K562 (cell line): ENCODE data around the gene TRAPPC12. TPM values are rescaled to one million over a fixed set of nuclear protein-coding genes. Genes with fewer than 3 reads are reported as not detected.
A peak's percentile ranks its signal among the peaks of the same experiment; 100 is the strongest.

ENCODE experiments used
- ADNP ChIP-seq: fragments of 200-800 bp; sonication (Bioruptor generic); IDR thresholded peaks from 2 replicates; pipeline ENCODE4 v1.6.1; 2016; ENCODE audit warnings: missing genetic modification characterization, missing compliant biosample characterization
- ARID2 ChIP-seq: fragments of 450-650 bp; IDR thresholded peaks from 2 replicates; pipeline ENCODE4 v1.6.1; 2017; ENCODE audit warnings: antibody characterized with exemption, mild to moderate bottlenecking
- ARID3A ChIP-seq: IDR thresholded peaks from 2 replicates; pipeline ENCODE4 v1.6.1; 2012; ENCODE audit warnings: low read depth, low read length, improper control_type of control experiment, borderline replicate concordance
- ATF1 ChIP-seq, 2 experiments: fragments of 450-650 bp in 1 of 2; IDR thresholded peaks; 2 replicates each; pipeline ENCODE4 v1.6.1; 2016; ENCODE audit warnings: missing compliant biosample characterization in 1 of 2, missing genetic modification characterization in 1 of 2
- CBX1 ChIP-seq: sonication (generic); IDR thresholded peaks from 2 replicates; pipeline ENCODE4 v1.6.1; 2016; ENCODE audit warnings: antibody characterized with exemption, low read depth, mild to moderate bottlenecking
- CEBPG ChIP-seq, 3 experiments: fragments of 200-800 bp in 1 of 3; sonication (Bioruptor generic) in 1 of 3; sonication (generic) in 1 of 3; formaldehyde crosslinking in 1 of 3; IDR thresholded peaks in 2 of 3; conservative IDR thresholded peaks in 1 of 3; 2 replicates each; pipeline versions ENCODE4 v1.6.1 to v1.8.0; 2016 to 2022; ENCODE audit warnings: missing compliant biosample characterization in 2 of 3, missing genetic modification characterization in 2 of 3, mild to moderate bottlenecking in 1 of 3, missing genetic modification reagents in 1 of 3
- ESRRA ChIP-seq: fragments of 450-650 bp; IDR thresholded peaks from 2 replicates; pipeline ENCODE4 v1.6.1; 2014; ENCODE audit warnings: low read depth, mild to moderate bottlenecking, moderate library complexity, borderline replicate concordance
- FOXA1 ChIP-seq: fragments of 450-650 bp; IDR thresholded peaks from 2 replicates; pipeline ENCODE4 v1.6.1; 2016; ENCODE audit warnings: mild to moderate bottlenecking, borderline replicate concordance
- HDAC2 ChIP-seq: fragments of 450-650 bp; IDR thresholded peaks from 2 replicates; pipeline ENCODE4 v1.6.1; 2016; ENCODE audit warnings: mild to moderate bottlenecking
- HDAC6 ChIP-seq: IDR thresholded peaks from 2 replicates; pipeline ENCODE4 v1.6.1; 2012; ENCODE audit warnings: low read depth, mild to moderate bottlenecking, control low read depth, inconsistent platforms, low read length, moderate library complexity
- HDAC8 ChIP-seq: fragments of 450-650 bp; IDR thresholded peaks from 2 replicates; pipeline ENCODE4 v1.6.1; 2016; ENCODE audit warnings: mild to moderate bottlenecking, missing genetic modification characterization, moderate library complexity, missing compliant biosample characterization
- MAZ ChIP-seq, 2 experiments: fragments of 450-650 bp in 1 of 2; sonication (generic) in 1 of 2; formaldehyde crosslinking; IDR thresholded peaks in 1 of 2; conservative IDR thresholded peaks in 1 of 2; 2 replicates each; pipeline versions ENCODE4 v1.4.0 to v1.5.0; 2020; ENCODE audit warnings: mild to moderate bottlenecking in 1 of 2, missing genetic modification reagents in 1 of 2
- MEIS2 ChIP-seq: fragments of 450-650 bp; IDR thresholded peaks from 2 replicates; pipeline ENCODE4 v1.6.1; 2014; ENCODE audit warnings: mild to moderate bottlenecking; ENCODE audit not compliant: partially characterized antibody
- MLLT1 ChIP-seq, 2 experiments: fragments of 450-650 bp; IDR thresholded peaks; 2 replicates each; pipeline ENCODE4 v1.6.1; 2016
- MYBL2 ChIP-seq, 2 experiments: fragments of 450-650 bp in 1 of 2; sonication (generic) in 1 of 2; formaldehyde crosslinking in 1 of 2; IDR thresholded peaks; 2 replicates each; pipeline versions ENCODE4 v1.6.1 to v1.8.1; 2017 to 2022; ENCODE audit warnings: borderline replicate concordance in 1 of 2, inconsistent platforms in 1 of 2, low read depth in 1 of 2, mild to moderate bottlenecking in 1 of 2, missing genetic modification reagents in 1 of 2, moderate library complexity in 1 of 2
- ZNF134 ChIP-seq: fragments of 250-450 bp; sonication (Bioruptor Pico); conservative IDR thresholded peaks from 2 replicates; pipeline ENCODE4 v1.4.0; 2020
- ZNF699 ChIP-seq: fragments of 250-450 bp; sonication (Bioruptor Pico); IDR thresholded peaks from 2 replicates; pipeline ENCODE4 v1.8.0; 2021; ENCODE audit warnings: mild to moderate bottlenecking, moderate library complexity; ENCODE audit not compliant: insufficient replicate concordance
- ZZZ3 ChIP-seq: fragments of 450-650 bp; IDR thresholded peaks from 2 replicates; pipeline ENCODE4 v1.6.1; 2016; ENCODE audit warnings: antibody characterized with exemption, mild to moderate bottlenecking, moderate library complexity
- polyA plus RNA-seq, 8 experiments: library from polyadenylated mRNA; depleted of rRNA in 4 of 8; stranded (reverse) in 5 of 8; unstranded in 3 of 8; fragments of >200 nt; fragmentation: Nextera tagmentation in 2 of 8; fragmentation: Illumina TruSeq in 1 of 8; extraction: Ambion mirVana in 2 of 8; extraction: Trizol in 1 of 8; gene quantifications; 2 replicates each; pipeline versions ENCODE4 v1.2.1 to v1.2.3, GENCODE V29; 2011 to 2014; ENCODE audit warnings: inconsistent platforms in 1 of 8, missing spikeins in 1 of 8
- total RNA-seq, 7 experiments: library from RNA; depleted of rRNA in 6 of 7; stranded (reverse); fragments of >200 nt in 6 of 7; fragmentation: Illumina TruSeq in 2 of 7; extraction: Trizol in 2 of 7; gene quantifications; 2 replicates each; pipeline versions ENCODE4 v1.2.1 to v1.2.3, GENCODE V29; 2011 to 2021; ENCODE audit warnings: low replicate concordance in 1 of 7
- TF ChIP-seq, protein P1 (sequence below), 3 experiments: fragments of 200-800 bp in 1 of 3; sonication (Bioruptor generic) in 1 of 3; sonication (generic) in 1 of 3; formaldehyde crosslinking in 1 of 3; IDR thresholded peaks; 2 replicates each; pipeline versions ENCODE4 v1.6.1 to v1.8.0; 2016 to 2022; ENCODE audit warnings: mild to moderate bottlenecking in 2 of 3, missing compliant biosample characterization in 2 of 3, missing genetic modification characterization in 2 of 3, missing genetic modification reagents in 1 of 3
- TF ChIP-seq, protein P2 (sequence below): fragments of 450-650 bp; IDR thresholded peaks from one replicate; pipeline ENCODE4 v1.6.1; 2018; ENCODE audit warnings: mild to moderate bottlenecking, moderate library complexity; ENCODE audit not compliant: partially characterized antibody

The TRAPPC12 gene
- total and polyA plus RNA-seq, 9 of the 15 experiments (the other 6 are each of a cell fraction or from before 2014, with no cell fraction given), result 8.0 to 75.2 (median 39.1) TPM

GRCh38 chr2:3519255-3520205 is 140.0 kb downstream of the TRAPPC12 start, which contains the start of gene ADI1 (continued):
- TF ChIP-seq HDAC2 (no peak), ARID2 (no peak), MAZ (CRISPR knock-in tag; conservative IDR thresholded peaks at IDR 0.05 in 1 of 2, IDR thresholded peaks at IDR 0.05 in 1 of 2) (peak; percentile 41 to 79; a peak in 2 of 4 replicates), ARID3A (no peak), ZZZ3 (no peak), HDAC8 (tag) (no peak), ATF1 (CRISPR knock-in tag; IDR thresholded peaks at IDR 0.05) (no peak), ATF1 (tag; IDR thresholded peaks at IDR 0.05) (peak; percentile 80), FOXA1 (no peak), MEIS2 (no peak), ZNF134 (CRISPR knock-in tag) (no peak), CEBPG (CRISPR knock-in tag; IDR thresholded peaks at IDR 0.05) (no peak), CEBPG (tag; conservative IDR thresholded peaks at IDR 0.05 in 1 of 2, IDR thresholded peaks at IDR 0.05 in 1 of 2) (no peak), MYBL2 (IDR thresholded peaks at IDR 0.05; ENCODE audit: low read depth) (no peak), MYBL2 (CRISPR knock-in tag; IDR thresholded peaks at IDR 0.05; ENCODE audit: borderline replicate concordance) (no peak), ESRRA (no peak), ADNP (tag) (no peak), HDAC6 (no peak), ZNF699 (no peak), MLLT1 (IDR thresholded peaks at IDR 0.05) (no peak), CBX1 (peak; percentile 81; the same call in 1 of the 2 replicates)
- TF ChIP-seq, protein P1, sequence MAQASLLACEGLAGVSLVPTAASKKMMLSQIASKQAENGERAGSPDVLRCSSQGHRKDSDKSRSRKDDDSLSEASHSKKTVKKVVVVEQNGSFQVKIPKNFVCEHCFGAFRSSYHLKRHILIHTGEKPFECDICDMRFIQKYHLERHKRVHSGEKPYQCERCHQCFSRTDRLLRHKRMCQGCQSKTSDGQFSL (CRISPR knock-in tag; IDR thresholded peaks at IDR 0.05), result no peak
- TF ChIP-seq, protein P1 (tag; IDR thresholded peaks at IDR 0.05), result no peak
- TF ChIP-seq, protein P2, sequence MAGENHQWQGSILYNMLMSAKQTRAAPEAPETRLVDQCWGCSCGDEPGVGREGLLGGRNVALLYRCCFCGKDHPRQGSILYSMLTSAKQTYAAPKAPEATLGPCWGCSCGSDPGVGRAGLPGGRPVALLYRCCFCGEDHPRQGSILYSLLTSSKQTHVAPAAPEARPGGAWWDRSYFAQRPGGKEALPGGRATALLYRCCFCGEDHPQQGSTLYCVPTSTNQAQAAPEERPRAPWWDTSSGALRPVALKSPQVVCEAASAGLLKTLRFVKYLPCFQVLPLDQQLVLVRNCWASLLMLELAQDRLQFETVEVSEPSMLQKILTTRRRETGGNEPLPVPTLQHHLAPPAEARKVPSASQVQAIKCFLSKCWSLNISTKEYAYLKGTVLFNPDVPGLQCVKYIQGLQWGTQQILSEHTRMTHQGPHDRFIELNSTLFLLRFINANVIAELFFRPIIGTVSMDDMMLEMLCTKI, result no peak
